ENCODE data around the gene IGSF10. TPM values are rescaled to one million over a fixed set of nuclear protein-coding genes. Genes with fewer than 3 reads are reported as not detected.

The IGSF10 gene
- total RNA-seq, 1 experiment from 2014 or later: 0.55 TPM

DNA sequence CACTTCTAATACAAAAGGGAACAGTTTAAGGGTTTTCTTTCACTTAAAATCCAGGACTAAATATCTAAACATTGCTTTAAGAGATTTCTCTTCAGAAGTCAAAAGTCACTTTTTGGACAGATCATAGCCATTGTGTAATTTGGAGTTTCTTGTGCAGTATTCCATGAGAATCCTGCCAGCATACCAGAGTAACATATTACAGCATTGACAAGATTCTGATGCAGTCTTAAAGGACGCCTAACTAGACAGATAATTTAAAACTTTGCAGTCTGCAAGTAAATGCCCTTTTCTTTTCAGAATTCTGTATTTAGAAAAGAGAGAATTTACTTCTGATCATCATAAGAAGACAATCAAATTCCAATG lies 17.5 kb upstream of the IGSF10 start:
- Histone ChIP-seq H3K27ac (no peak overlapping the region), H3K79me2 (ENCODE audit: low read depth) (no peaks in the 10 kb centered on the region), H2AFZ (no peak overlapping the region), H4K20me1 (ENCODE audit: insufficient read depth) (no peaks in the 10 kb centered on the region), H3K9me3 (ENCODE audit: insufficient read depth, low read depth) (no peaks in the 10 kb centered on the region; the same call in 1 of the 2 replicates), H3K36me3 (ENCODE audit: low read depth) (no peaks in the 10 kb centered on the region), H3K4me2 (peak overlapping the region; percentile 53), H3K27me3 (ENCODE audit: insufficient read depth, low read depth) (no peaks in the 10 kb centered on the region), H3K4me1 (replicated peaks; ENCODE audit: insufficient read depth) (peaks cover 20% of the 10 kb centered on the region), H3F3A (ENCODE audit: insufficient read depth, low read depth) (no peaks in the 10 kb centered on the region), H3K9me2 (ENCODE audit: insufficient read depth) (no peaks in the 10 kb centered on the region), H3K4me3 (no peak overlapping the region)
- ChIA-PET POLR2A (ENCODE audit: unreplicated experiment) (no interaction called here), CTCF (no interaction called here)
- BruUV-seq (replicated peaks): no TSS peak
- no peak for TF ChIP-seq EZH2 (IDR thresholded peaks at IDR 0.05; ENCODE audit: low read depth)
- TF ChIP-seq, protein P1, sequence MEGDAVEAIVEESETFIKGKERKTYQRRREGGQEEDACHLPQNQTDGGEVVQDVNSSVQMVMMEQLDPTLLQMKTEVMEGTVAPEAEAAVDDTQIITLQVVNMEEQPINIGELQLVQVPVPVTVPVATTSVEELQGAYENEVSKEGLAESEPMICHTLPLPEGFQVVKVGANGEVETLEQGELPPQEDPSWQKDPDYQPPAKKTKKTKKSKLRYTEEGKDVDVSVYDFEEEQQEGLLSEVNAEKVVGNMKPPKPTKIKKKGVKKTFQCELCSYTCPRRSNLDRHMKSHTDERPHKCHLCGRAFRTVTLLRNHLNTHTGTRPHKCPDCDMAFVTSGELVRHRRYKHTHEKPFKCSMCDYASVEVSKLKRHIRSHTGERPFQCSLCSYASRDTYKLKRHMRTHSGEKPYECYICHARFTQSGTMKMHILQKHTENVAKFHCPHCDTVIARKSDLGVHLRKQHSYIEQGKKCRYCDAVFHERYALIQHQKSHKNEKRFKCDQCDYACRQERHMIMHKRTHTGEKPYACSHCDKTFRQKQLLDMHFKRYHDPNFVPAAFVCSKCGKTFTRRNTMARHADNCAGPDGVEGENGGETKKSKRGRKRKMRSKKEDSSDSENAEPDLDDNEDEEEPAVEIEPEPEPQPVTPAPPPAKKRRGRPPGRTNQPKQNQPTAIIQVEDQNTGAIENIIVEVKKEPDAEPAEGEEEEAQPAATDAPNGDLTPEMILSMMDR (conservative IDR thresholded peaks at IDR 0.05): no peak
- intact Hi-C loops (cut with micrococcal nuclease; ENCODE audit: unreplicated experiment): no loop called here
- no peak for DNase-seq

DNA sequence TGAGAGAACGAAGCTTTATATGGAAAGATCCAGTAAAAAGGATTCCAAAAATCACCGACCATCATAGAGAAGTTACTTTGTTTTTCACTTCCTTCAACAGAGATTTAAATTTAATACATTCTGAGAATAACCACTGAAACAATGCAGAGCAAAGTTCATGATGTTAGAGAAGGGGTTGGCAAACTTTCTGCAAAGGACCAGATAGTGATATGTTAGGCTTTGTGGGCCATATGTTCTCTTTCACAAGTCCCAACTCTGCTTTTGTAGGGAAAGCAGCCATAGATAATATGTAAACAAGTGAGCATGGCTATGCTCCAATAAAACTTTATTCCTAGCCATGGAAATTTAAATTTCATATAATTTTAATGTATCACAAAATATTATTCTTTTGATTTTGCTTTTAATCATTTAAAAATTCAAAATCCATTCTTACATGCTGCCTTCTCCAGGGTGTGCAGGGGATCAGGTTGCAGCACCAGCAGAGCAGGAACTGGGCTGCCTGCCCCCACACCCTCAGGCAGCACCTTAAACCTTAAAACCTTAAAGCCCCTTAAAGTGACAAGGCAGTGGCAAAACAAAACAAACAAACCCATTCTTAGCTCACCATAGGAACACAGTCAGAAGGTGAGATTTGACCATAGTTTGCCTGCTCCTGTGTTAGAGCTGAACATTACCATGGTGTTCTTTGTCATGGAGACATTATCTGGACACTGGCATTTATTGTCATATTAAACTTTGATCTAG lies 16.9 kb upstream of the IGSF10 start:
- Histone ChIP-seq H3F3A (ENCODE audit: insufficient read depth, low read depth) (no peaks in the 10 kb centered on the region), H3K4me1 (replicated peaks; ENCODE audit: insufficient read depth) (peaks cover 20% of the 10 kb centered on the region), H3K79me2 (ENCODE audit: low read depth) (no peaks in the 10 kb centered on the region), H3K36me3 (ENCODE audit: low read depth) (no peaks in the 10 kb centered on the region), H3K4me3 (no peak overlapping the region), H2AFZ (no peak overlapping the region), H3K27ac (no peak overlapping the region), H3K9me3 (ENCODE audit: insufficient read depth, low read depth) (no peaks in the 10 kb centered on the region; the same call in 1 of the 2 replicates), H3K9me2 (ENCODE audit: insufficient read depth) (no peaks in the 10 kb centered on the region), H3K4me2 (peak overlapping the region; percentile 53), H3K27me3 (ENCODE audit: insufficient read depth, low read depth) (no peaks in the 10 kb centered on the region), H4K20me1 (ENCODE audit: insufficient read depth) (no peaks in the 10 kb centered on the region)
- intact Hi-C loops (cut with micrococcal nuclease; ENCODE audit: unreplicated experiment): no loop called here
- peak; percentile 46 to 51 for DNase-seq
- no peak for TF ChIP-seq EZH2 (IDR thresholded peaks at IDR 0.05; ENCODE audit: low read depth)
- TF ChIP-seq, protein P1 (conservative IDR thresholded peaks at IDR 0.05): no peak
- no TSS peak for BruUV-seq (replicated peaks)
- CTCF ChIA-PET: no interaction called here
- POLR2A ChIA-PET (ENCODE audit: unreplicated experiment): no interaction called here

DNA sequence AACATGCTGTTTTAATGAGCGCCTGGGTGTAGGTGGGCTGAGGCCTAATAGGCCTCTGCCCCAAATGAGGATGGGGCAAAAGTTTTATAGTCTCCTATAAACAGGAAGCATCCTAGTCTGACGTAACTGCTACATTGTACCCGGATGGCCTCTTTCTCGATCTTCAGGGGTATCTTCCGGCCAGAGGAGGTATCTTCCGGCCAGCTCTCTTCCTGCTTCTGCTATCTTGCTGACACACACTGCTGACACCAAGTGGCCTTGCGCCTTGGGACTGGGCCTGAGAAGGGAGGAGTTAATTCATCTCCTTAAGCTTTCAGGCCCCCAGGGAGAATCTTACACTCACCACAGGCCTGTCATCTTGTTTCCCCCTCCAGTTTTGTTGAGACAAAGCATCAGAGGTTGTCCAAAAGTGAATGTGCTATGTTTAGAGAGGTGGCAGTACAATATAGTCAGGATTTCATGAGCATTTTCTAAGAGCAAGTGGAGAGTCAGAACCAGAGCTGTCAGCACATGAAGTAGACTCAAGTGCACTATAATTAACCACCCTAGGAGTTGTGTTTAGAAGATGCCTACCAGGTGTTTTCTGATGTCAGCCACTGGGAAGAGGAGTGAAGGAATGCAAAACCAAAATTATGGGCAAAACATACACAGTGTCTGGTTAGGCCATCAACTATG lies 15.6 kb upstream of the IGSF10 start:
- intact Hi-C loops (cut with micrococcal nuclease; ENCODE audit: unreplicated experiment): no loop called here
- Histone ChIP-seq H3K4me1 (replicated peaks; ENCODE audit: insufficient read depth) (peaks cover 20% of the 10 kb centered on the region), H4K20me1 (ENCODE audit: insufficient read depth) (no peaks in the 10 kb centered on the region), H3K9me3 (ENCODE audit: insufficient read depth, low read depth) (no peaks in the 10 kb centered on the region), H2AFZ (no peak overlapping the region), H3K4me2 (no peak overlapping the region), H3K79me2 (ENCODE audit: low read depth) (no peaks in the 10 kb centered on the region), H3K4me3 (no peak overlapping the region), H3K36me3 (ENCODE audit: low read depth) (no peaks in the 10 kb centered on the region), H3K27ac (no peak overlapping the region), H3F3A (ENCODE audit: insufficient read depth, low read depth) (no peaks in the 10 kb centered on the region), H3K9me2 (ENCODE audit: insufficient read depth) (no peaks in the 10 kb centered on the region), H3K27me3 (ENCODE audit: insufficient read depth, low read depth) (no peaks in the 10 kb centered on the region)
- BruUV-seq (replicated peaks): no TSS peak
- CTCF ChIA-PET: no interaction called here
- TF ChIP-seq, protein P1 (conservative IDR thresholded peaks at IDR 0.05): no peak
- no peak for TF ChIP-seq EZH2 (IDR thresholded peaks at IDR 0.05; ENCODE audit: low read depth)
- DNase-seq: no peak
- POLR2A ChIA-PET (ENCODE audit: unreplicated experiment): no interaction called here
